HG03066 (cell line): Measurements from ENCODE around the gene ZBTB20.

Experiments used
- ATAC-seq: cut with Tn5 transposase; IDR thresholded peaks from one replicate; pipeline ENCODE4 v1.9.1; 2021; ENCODE audit warnings: low read depth; ENCODE audit not compliant: unreplicated experiment

Gene ZBTB20

DNA sequence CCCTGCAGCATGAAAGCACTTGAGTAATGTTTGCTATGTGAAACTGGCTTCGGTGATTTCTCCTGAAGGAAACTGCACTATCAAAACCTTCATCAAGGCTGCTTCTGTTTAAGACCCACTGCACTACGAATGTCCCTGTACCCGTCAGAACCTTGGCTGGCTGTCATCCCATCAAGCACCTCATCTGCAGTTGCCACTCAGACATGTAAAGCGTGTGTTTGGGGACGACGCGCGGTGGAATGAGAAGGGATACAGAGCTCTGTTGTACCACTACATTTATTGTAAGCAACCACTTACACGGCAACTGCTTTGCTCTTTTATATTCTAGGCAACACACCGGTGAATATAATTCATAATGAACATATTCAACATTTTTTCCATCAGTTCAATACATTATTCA lies 705.7 kb downstream of the ZBTB20 start:
- ATAC-seq, result no peak

DNA sequence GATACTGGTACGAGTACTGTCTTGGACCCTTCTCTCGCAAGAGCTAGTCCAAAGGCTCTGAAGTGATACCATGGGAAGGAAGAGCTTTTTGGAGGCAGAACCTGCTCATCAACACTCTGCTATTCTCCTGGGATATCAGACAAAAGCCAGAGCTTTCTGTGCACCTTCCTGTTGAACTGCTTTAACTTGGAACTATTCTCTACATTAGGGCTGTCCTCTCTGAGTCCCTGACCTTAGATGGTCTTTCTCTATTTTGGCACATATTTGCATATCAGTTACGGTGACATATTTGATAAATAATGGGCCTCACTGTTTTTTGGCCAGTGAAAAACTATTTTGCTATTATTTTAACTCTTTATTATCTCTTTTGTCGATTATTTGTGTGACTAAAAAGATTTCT lies 706.4 kb downstream of the ZBTB20 start:
- ATAC-seq, result no peak

DNA sequence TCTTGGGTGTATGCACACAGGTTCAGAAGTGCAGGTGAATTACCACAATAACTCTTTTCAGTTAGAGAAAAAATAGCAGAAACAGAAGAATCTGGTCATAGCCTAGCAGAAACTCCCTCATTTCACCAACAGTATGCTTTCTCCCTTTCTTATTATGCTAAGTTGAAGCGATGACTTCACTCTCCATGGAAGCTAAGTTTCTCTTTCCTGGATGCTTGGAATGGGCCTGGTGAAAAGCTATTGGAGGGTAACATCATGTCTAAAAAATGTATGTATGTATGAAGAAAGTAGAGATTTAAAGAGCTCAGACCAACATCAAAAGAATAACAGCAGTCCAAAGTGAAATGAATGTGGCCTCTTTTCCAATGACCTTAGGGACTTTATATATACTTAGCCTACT lies 707.8 kb downstream of the ZBTB20 start:
- ATAC-seq, result no peak

GRCh38 chr3:114437897-114438296 lies 709.2 kb downstream of the ZBTB20 start:
- no peak for ATAC-seq

GRCh38 chr3:114436182-114436581 lies 710.9 kb downstream of the ZBTB20 start:
- ATAC-seq, result no peak

DNA sequence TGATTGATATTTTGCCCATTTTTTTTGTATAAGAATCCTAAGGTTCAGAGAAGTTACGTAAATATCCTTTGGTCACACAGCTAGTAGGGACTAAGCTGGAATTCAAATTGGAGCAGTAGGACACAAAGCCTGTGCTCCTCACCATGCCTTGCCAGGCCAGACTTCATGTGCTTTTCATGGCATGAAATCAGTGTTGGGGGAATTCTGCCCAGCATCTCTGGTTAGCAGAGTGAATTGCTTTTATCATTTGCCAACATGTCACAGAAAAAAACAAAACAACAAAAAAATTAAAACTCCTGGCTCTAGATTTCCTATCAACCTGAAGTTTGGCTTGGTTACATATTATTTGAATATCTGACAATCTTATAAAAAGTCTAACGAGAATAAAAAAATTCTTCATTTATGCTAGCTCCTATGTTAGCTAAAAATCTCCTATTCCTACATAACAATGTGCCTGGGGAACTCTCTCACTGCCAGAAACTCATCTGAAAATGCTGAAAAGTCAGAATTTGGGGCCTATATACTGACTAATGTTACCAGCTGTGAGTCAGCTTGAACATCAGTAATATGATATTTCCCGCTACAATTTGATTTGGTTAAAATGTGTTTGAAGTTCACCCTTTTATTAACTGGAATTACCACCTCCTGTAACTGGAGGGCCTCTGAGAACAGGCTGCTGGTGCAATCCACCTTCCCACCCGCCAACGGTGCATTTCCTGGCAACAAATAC lies 711.5 kb downstream of the ZBTB20 start:
- ATAC-seq, result no peak

- no peak for ATAC-seq
Measured at GRCh38 chr3:114432310-114432709, 714.8 kb downstream of the ZBTB20 start.

GRCh38 chr3:114428044-114428595 lies 719.0 kb downstream of the ZBTB20 start:
- no peak for ATAC-seq

- no peak for ATAC-seq
Measured at GRCh38 chr3:114427285-114428043, 719.6 kb downstream of the ZBTB20 start.

DNA sequence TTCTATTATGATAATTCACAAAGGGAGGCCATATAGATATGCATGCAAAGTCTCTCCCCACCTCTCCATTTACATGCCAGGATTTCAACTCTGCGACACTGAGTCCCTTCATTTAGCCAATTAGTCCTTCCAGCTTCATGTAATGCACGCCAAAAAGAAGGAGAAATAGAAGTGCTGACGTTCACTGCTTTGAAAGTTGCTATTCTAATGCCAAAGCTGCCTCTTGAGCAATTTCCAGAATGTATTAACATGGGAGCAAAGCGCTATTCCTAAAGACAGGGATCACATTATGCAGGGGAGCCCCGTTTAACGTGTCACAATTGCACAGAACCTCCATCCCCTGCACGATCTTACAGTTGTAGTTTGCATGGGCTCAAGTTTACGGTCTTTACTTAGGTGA lies 722.8 kb downstream of the ZBTB20 start:
- no peak for ATAC-seq

GRCh38 chr3:114421204-114421603 lies 725.9 kb downstream of the ZBTB20 start:
- ATAC-seq, result no peak

DNA sequence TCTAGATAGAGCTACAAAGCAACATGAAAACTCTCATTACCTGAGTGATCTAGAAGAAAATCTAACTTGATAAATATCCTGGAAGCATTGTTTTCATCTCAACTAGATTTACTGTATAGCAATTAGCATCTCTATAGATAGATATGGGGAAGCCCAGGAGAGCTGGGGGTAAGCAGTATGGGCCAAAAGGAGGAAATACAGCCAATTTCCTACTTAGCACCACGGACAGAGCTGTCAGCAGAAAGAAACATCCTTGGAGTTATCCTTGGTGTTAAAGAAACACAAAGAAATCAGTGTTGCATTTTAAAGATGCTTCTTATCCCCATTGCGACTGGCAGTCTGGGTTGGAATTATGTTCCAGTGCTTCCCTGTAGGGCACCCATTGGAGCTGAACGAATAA lies 727.0 kb downstream of the ZBTB20 start:
- ATAC-seq, result no peak

- ATAC-seq, result peak; percentile 70
Measured at GRCh38 chr3:114418724-114419543, 728.2 kb downstream of the ZBTB20 start.

GRCh38 chr3:114418107-114418506 lies 729.0 kb downstream of the ZBTB20 start:
- peak; percentile 78 for ATAC-seq

DNA sequence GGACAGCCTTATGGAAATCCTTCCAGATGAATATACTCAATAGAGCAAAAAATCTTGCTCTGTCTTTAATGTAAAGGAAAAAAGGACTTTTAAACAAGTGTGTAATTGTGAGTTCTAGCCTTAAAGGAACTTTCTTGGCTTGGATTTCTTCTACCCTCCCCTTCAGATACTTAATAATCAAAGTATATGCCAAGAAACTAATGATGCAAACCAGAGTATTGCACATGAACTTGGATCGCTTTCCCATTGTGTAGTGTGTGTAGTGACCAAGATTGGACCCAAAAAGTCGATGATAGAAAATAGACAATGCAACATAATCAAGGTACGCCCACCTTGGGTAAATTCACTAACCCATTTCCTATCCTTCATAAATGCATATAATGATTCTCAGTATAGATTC lies 729.4 kb downstream of the ZBTB20 start:
- no peak for ATAC-seq

GRCh38 chr3:114417265-114417664 lies 729.8 kb downstream of the ZBTB20 start:
- no peak for ATAC-seq

DNA sequence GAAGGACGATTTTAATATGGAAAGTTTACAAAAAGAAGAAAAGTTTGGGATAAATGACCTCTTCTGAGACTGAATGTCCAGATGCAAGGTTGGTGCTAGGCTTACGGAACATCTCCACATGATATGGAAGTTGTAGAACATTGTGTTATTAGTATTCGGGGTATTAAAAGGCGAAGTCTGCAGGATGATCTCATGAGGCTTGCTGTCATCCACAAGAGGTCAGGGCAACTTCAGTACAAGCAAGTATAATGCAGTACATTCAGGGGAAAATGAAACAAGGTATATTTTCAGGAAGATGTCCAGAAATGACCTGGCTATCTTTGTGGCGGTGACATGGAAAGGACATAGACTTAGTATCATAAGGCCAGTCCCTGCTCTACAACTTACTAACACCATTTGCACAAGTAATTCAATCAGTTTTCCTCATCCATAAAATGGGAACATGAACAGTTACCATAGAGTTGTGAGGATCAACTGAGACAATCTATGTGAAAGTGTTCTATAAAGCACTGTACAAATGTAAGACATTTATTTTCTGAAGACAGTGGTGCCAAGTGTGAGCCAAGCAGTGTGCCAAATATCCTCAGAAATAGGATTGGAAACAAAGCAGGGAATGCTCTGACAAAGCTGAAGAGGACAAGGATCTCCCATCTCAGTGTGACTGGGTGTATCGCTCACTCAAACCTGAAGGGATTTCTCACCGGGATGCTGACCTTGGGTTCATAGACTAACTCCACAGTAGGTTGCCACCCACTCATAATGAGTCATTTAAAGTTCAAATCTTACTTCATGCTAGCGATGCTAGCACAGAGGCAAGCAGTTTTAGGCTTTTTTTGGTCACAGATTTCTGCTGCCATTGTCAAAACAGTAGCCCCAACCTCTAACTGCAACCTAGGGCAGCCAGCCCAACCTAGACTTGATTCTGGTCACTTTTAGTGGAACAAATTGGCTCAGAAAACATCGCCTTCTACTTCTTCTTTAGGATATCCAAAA lies 735.0 kb downstream of the ZBTB20 start:
- no peak for ATAC-seq

DNA sequence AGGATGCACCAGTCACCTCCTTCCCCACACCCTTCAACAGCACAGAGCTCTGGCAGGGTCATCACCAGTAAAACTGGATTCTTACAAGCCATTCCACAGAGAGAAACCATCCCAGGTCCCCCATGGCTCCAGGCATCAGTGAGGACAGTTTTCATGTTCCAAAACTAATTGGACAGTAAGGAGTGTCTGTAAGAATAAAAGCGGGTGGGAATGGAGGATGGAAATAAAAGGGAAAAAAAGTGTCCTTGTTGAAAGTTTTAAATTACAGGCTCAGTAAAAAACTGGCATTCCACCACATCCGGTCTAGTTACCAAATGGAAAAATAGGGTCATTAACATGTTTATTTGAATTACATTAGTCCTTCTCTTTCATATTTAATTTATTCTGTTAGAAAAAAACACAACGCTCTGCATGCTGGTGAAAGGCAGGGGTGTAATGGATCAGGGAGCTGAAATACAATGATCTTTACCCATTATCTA lies 735.9 kb downstream of the ZBTB20 start:
- ATAC-seq, result no peak
